Karpas-422 (cell line): ENCODE measurements around the gene SPATA12. TPM values are rescaled to one million over a fixed set of nuclear protein-coding genes. Genes with fewer than 3 reads are reported as not detected.

Source experiments
- DNase-seq: peaks from one replicate; pipeline ENCODE4 v3.0.0-alpha.2; 2015
- H2AFZ ChIP-seq: fragments of 200-600 bp; sonication (generic); 2 replicates; pipeline ENCODE4 v1.6.1; 2014; ENCODE audit warnings: antibody characterized with exemption, low read length, mixed read lengths
- H3K27ac ChIP-seq: fragments of 200-600 bp; sonication (generic); 2 replicates; pipeline ENCODE4 v1.5.1; 2014; ENCODE audit warnings: mild to moderate bottlenecking, low read length, moderate library complexity
- H3K27me3 ChIP-seq: fragments of 200-600 bp; sonication (generic); 2 replicates; pipeline ENCODE4 v1.6.1; 2014; ENCODE audit warnings: low read length, mixed read lengths
- H3K36me3 ChIP-seq: fragments of 200-600 bp; sonication (generic); 2 replicates; pipeline ENCODE4 v1.6.1; 2014; ENCODE audit warnings: low read length, mixed read lengths; ENCODE audit not compliant: insufficient read depth
- H3K4me1 ChIP-seq: fragments of 200-600 bp; sonication (generic); 2 replicates; pipeline ENCODE4 v1.6.1; 2014; ENCODE audit warnings: mild to moderate bottlenecking, low read length, mixed read lengths
- H3K4me2 ChIP-seq: fragments of 200-600 bp; sonication (generic); 2 replicates; pipeline ENCODE4 v1.6.1; 2014; ENCODE audit warnings: low read length, low read depth, mild to moderate bottlenecking; ENCODE audit not compliant: poor library complexity, severe bottlenecking
- H3K4me3 ChIP-seq: fragments of 200-600 bp; sonication (generic); 2 replicates; pipeline ENCODE4 v1.5.1; 2014; ENCODE audit warnings: mild to moderate bottlenecking, antibody characterized with exemption, low read length, mixed read lengths
- H3K79me2 ChIP-seq: fragments of 200-600 bp; sonication (generic); 2 replicates; pipeline ENCODE4 v1.6.1; 2014; ENCODE audit warnings: mild to moderate bottlenecking, low read length, mixed read lengths
- H3K9ac ChIP-seq: fragments of 200-600 bp; sonication (generic); 2 replicates; pipeline ENCODE4 v1.6.0; 2014; ENCODE audit warnings: low read length
- H3K9me2 ChIP-seq: fragments of 200-600 bp; sonication (generic), shearing (Covaris generic); replicated peaks from 2 replicates; pipeline ENCODE4 v1.6.0; 2014; ENCODE audit warnings: mild to moderate bottlenecking, low read length, moderate library complexity; ENCODE audit not compliant: insufficient read depth
- H3K9me3 ChIP-seq: fragments of 300-700, 200-600 bp; sonication (generic); 2 replicates; pipeline ENCODE4 v1.6.1; 2014; ENCODE audit warnings: low read length, mixed read lengths
- H4K20me1 ChIP-seq: fragments of 200-600 bp; sonication (generic); 2 replicates; pipeline ENCODE4 v1.6.1; 2014; ENCODE audit warnings: mild to moderate bottlenecking, antibody characterized with exemption, low read length, low read depth; ENCODE audit not compliant: insufficient read depth
- total RNA-seq: library from RNA; depleted of rRNA; stranded (reverse); fragments of >200 nt; shearing (Covaris generic); gene quantifications from 2 replicates; pipeline ENCODE4 v1.2.3, GENCODE V29; 2014; ENCODE audit warnings: low replicate concordance

SPATA12 gene
- total RNA-seq, 1 experiment from 2014 or later: 3.9 TPM

DNA sequence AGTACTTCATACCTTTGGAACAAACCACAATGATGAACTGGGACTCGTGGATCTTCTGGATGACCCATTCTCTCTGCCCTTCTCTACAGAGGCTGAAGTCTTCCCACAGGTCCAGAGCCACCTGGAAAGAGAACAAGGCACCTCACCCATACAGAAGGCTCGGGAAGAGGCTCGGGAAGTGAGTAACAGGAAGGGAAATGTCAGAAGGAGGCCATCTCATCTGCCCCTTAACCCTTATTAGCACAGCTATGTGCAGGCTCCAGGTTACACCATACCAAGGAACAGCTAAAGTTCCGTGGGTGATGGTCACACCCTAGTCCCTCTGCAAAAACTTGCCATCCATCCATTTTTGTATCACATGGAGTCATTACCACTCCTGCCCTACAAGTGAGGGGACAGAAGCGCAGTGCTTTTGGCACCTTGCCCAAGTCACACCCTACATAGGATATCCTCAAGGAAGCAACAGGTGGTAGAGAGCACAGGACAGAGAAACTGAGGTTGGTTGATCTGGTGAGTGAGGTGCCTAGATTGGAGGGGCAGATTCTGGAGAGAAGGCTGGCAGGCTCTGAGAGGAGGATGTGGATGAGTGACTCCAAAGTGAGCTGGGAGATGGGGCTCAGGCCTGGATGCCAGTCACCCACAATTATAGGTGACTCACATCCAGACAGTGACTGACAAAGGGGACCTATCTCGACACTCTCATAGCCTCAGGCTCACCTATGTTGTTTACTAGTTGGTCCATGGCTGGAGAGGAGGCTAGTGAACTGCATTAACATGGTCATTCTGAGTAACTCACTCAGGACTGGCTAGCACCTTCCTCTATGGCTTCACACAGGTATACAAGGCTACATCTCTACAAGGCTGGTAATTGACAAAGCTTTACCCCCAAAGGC is 38.2 kb downstream of the SPATA12 start:
- Histone ChIP-seq H3K4me1 (peaks cover 43% of the 10 kb centered on the region), H3K27me3 (no peaks in the 10 kb centered on the region), H4K20me1 (no peaks in the 10 kb centered on the region), H3K4me3 (no peak overlapping the region), H3K27ac (no peak overlapping the region), H3K9me2 (no peaks in the 10 kb centered on the region), H3K9me3 (no peaks in the 10 kb centered on the region), H3K9ac (no peak overlapping the region), H3K79me2 (no peaks in the 10 kb centered on the region), H2AFZ (no peak overlapping the region), H3K36me3 (no peaks in the 10 kb centered on the region), H3K4me2 (no peak overlapping the region)
- DNase-seq: no peak

DNA sequence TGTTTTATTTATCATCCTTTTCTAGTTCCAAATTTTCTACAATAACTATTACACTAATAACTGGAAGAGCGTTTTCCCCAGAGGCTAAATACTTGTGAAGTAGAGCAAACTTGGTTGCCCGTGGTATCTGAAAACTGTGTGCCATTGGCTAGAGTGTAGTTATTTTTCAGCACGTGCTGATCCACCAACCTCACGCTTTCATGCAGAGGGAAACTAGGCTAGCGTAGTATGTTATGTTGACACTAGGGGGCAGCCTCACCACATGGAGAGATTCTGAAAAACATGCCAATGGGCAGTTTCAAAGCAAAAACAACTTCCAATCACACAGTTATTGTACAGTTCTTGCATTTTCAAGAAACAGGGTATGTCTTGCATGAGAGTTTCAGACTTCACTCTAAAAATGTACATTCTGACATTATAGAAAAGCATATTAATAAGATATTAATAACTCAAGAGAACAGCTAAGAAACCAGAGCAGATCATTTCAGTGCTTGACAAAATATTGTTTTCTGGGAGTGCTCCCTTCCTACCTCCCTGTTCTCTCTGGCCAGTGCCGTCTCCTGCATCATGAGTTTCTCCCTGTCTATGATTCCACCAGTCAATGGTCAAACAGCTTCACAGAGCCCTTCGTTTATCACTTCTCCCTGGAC is 39.7 kb downstream of the SPATA12 start:
- Histone ChIP-seq H4K20me1 (no peaks in the 10 kb centered on the region), H3K9me2 (no peaks in the 10 kb centered on the region), H3K27ac (no peak overlapping the region), H3K9ac (no peak overlapping the region), H3K79me2 (no peaks in the 10 kb centered on the region), H3K4me1 (peaks cover 29% of the 10 kb centered on the region), H3K27me3 (no peaks in the 10 kb centered on the region), H3K36me3 (no peaks in the 10 kb centered on the region), H3K9me3 (no peaks in the 10 kb centered on the region), H3K4me2 (peak overlapping the region; percentile 6), H3K4me3 (no peak overlapping the region), H2AFZ (peak overlapping the region; percentile 34; the same call in 1 of the 2 replicates)
- DNase-seq: peak; percentile 96

DNA sequence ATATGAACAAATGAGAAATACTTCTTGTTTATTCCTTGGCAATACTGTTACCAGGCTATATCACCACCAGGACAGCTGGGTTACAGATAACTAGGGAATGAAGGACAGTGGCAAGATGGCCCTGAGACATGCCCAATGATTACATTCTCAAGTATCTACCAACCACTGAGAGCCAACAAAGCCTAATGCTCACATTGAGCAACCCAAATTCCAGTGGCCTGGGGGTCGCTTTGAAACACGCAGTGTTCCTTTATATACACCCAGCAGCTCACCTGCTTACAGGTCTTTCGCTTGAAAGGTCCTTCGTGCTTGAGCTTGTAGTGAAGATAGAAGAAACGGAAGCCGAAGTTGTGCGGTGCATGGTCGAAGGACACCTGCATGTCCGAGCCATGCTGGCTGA is 45.1 kb downstream of the SPATA12 start:
- no peaks in the 10 kb centered on the region for H4K20me1 ChIP-seq
- no peak overlapping the region for H3K27ac ChIP-seq
- no peaks in the 10 kb centered on the region for H3K27me3 ChIP-seq
- H3K4me1 ChIP-seq: peaks cover 12% of the 10 kb centered on the region
- no peaks in the 10 kb centered on the region for H3K9me3 ChIP-seq
- no peak overlapping the region for H3K4me3 ChIP-seq
- no peak overlapping the region for H3K4me2 ChIP-seq
- DNase-seq: no peak
- no peaks in the 10 kb centered on the region for H3K36me3 ChIP-seq
- H2AFZ ChIP-seq: no peak overlapping the region
- H3K9ac ChIP-seq: no peak overlapping the region
- H3K79me2 ChIP-seq: no peaks in the 10 kb centered on the region
- no peaks in the 10 kb centered on the region for H3K9me2 ChIP-seq

DNA sequence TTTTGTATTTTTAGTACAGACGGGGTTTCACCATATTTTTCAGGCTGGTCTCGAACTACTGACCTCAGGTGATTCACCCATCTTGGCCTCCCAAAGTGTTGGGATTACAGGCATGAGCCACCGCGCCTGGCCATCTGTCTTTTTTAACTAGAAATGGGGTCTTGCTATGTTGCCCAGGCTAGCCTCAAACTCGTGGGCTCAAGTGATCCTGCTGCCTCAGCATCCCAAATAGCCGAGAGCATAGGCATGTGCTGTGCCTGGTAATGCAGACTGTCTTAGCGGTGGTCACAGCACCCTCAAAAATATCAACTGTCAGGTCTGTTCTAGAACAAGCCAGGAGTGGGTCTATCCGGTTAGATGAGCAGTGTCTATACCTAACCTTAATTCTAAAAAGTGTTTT is 48.2 kb downstream of the SPATA12 start:
- Histone ChIP-seq H3K27me3 (no peaks in the 10 kb centered on the region), H2AFZ (no peak overlapping the region), H3K9me2 (no peaks in the 10 kb centered on the region), H3K27ac (no peak overlapping the region), H3K9ac (no peak overlapping the region), H4K20me1 (no peaks in the 10 kb centered on the region), H3K36me3 (no peaks in the 10 kb centered on the region), H3K79me2 (no peaks in the 10 kb centered on the region), H3K9me3 (no peaks in the 10 kb centered on the region), H3K4me3 (no peak overlapping the region), H3K4me1 (peaks cover 20% of the 10 kb centered on the region), H3K4me2 (no peak overlapping the region)
- no peak for DNase-seq

DNA sequence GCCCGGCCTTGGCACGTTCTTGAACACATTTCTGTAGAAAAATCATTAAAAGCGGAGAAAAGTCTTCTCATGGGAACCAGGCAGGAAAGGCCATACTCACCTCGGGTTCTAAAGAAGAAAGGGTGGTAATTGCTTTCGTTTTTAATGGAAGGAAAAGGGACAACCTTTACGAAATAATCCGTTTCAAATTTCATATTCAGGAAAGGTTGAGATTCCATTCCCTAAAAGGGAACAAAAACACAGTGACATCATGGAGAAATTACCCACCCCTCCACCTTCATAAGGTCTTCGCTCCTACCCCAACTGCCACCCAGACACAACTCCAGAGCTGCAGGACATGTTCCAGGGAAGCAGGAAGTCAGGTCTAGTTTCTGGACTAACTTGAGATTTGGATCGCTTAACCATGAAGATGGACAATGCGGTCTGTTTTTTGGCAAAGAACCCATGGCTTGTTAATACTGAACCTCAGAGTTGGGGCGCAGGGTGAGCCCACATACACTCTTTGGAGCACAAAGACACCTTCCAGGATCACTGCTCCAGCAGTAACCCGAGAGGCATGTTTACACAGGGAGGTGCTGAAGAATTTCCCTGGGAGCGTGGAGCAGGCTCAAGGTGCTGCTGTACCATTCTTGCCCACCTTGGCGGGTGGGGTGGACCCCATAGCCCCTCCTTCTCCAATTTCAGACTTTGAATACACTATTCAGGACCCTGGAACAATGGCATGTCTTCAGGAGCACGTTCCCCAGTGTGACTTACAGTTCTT is 49.2 kb downstream of the SPATA12 start:
- Histone ChIP-seq H3K9ac (no peak overlapping the region), H3K79me2 (no peaks in the 10 kb centered on the region), H3K27me3 (no peaks in the 10 kb centered on the region), H3K9me3 (no peaks in the 10 kb centered on the region), H4K20me1 (no peaks in the 10 kb centered on the region), H3K9me2 (no peaks in the 10 kb centered on the region), H3K4me3 (no peak overlapping the region), H3K27ac (no peak overlapping the region), H3K4me2 (no peak overlapping the region), H3K4me1 (peaks cover 18% of the 10 kb centered on the region), H2AFZ (no peak overlapping the region), H3K36me3 (no peaks in the 10 kb centered on the region)
- no peak for DNase-seq

DNA sequence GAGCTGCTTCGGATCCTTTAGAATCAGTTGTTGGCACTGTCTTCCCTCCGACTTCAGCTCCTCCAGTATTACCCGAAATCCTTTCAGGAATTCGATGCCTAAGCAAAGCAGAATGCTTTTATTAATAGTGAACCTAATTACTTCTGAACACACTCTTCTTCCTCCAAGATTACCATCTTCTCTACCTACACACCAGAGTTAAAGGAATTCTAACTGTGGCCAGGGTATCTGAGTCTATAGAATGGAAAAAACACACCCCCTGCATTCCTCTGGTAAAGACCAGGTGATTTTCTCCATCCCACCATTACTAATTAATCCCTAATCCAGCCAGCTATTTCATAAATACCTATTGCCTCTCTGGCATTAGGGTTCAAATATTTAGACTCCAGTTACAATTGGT is 49.8 kb downstream of the SPATA12 start:
- no peak overlapping the region for H3K27ac ChIP-seq
- H3K9me2 ChIP-seq: no peaks in the 10 kb centered on the region
- H3K27me3 ChIP-seq: no peaks in the 10 kb centered on the region
- no peaks in the 10 kb centered on the region for H3K79me2 ChIP-seq
- peaks cover 18% of the 10 kb centered on the region for H3K4me1 ChIP-seq
- H3K9me3 ChIP-seq: no peaks in the 10 kb centered on the region
- H3K4me2 ChIP-seq: peak overlapping the region; percentile 60
- no peak overlapping the region for H3K9ac ChIP-seq
- H2AFZ ChIP-seq: no peak overlapping the region
- no peaks in the 10 kb centered on the region for H4K20me1 ChIP-seq
- H3K4me3 ChIP-seq: no peak overlapping the region
- no peaks in the 10 kb centered on the region for H3K36me3 ChIP-seq
- no peak for DNase-seq

DNA sequence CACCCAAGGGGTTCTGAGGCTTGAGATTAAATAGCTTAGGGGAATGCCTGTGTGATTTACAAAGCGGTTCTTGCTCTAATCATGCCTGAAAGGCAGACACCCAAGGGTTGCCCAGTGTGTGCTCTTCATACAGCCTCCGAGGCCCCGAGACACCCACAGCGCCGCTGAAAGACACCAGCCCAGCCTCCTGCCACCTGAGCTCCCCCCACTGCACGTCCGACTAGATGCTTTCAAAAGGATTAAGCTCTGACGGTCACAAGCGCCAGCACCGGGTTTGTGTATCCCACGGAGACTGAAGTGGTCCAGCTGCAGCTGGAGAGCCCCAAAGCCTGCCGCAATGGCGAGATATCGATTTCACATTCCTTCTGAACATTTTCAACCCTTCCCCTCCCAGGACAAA is 50.3 kb downstream of the SPATA12 start:
- H3K79me2 ChIP-seq: no peaks in the 10 kb centered on the region
- H3K9me2 ChIP-seq: no peaks in the 10 kb centered on the region
- H3K36me3 ChIP-seq: no peaks in the 10 kb centered on the region
- H3K27ac ChIP-seq: no peak overlapping the region
- H3K9me3 ChIP-seq: no peaks in the 10 kb centered on the region
- H4K20me1 ChIP-seq: no peaks in the 10 kb centered on the region
- peak; percentile 75 for DNase-seq
- peak overlapping the region; percentile 22; the same call in 1 of the 2 replicates for H2AFZ ChIP-seq
- peaks cover 18% of the 10 kb centered on the region for H3K4me1 ChIP-seq
- peak overlapping the region; percentile 60 for H3K4me2 ChIP-seq
- H3K4me3 ChIP-seq: peak overlapping the region; percentile 27; the same call in 1 of the 2 replicates
- H3K9ac ChIP-seq: peak overlapping the region; percentile 30
- no peaks in the 10 kb centered on the region for H3K27me3 ChIP-seq

DNA sequence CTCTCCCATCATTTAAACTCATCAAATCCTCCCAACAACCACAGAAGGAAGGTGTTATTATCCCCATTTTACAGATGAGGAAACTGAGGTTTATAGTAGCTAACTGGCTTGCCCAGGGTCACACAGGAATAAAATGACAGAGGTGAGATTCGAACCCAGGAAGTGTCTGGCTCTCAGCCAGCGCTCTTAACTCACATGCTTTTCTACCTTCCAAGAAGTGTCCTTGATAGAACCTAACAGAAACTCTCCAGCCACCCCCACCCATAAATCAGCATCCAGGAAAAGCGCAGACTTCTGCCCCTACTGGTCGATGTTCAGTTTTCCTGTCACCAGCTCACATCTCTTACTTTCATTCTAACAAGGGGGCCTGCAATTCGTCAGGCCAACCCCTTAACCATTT is 51.7 kb downstream of the SPATA12 start:
- no peak overlapping the region for H2AFZ ChIP-seq
- H3K9me3 ChIP-seq: no peaks in the 10 kb centered on the region
- H3K4me2 ChIP-seq: no peak overlapping the region
- H3K79me2 ChIP-seq: no peaks in the 10 kb centered on the region
- H4K20me1 ChIP-seq: no peaks in the 10 kb centered on the region
- no peaks in the 10 kb centered on the region for H3K27me3 ChIP-seq
- peak; percentile 69 for DNase-seq
- no peaks in the 10 kb centered on the region for H3K9me2 ChIP-seq
- no peaks in the 10 kb centered on the region for H3K36me3 ChIP-seq
- no peak overlapping the region for H3K4me3 ChIP-seq
- peaks cover 18% of the 10 kb centered on the region for H3K4me1 ChIP-seq
- no peak overlapping the region for H3K9ac ChIP-seq
- no peak overlapping the region for H3K27ac ChIP-seq
